Keratinocyte (primary cell): ENCODE data around the gene CRACR2B. TPM values are rescaled to one million over a fixed set of nuclear protein-coding genes. Genes with fewer than 3 reads are reported as not detected.

Experiments used
- DNase-seq: peaks from one replicate; pipeline ENCODE4 v3.0.0-alpha.2; 2011; ENCODE audit warnings: low read depth, missing footprints, low spot score
- FAIRE-seq: peaks from 2 replicates; lab custom pipeline; 2011; peaks lifted over from hg19 to GRCh38; lab: Jason Lieb, UNC
- H2AFZ ChIP-seq: 2 replicates; pipeline ENCODE4 v1.6.0; 2012; ENCODE audit warnings: low read length, control low read depth, inconsistent platforms; ENCODE audit not compliant: control insufficient read depth
- H3K27ac ChIP-seq: 2 replicates; pipeline ENCODE4 v1.5.1; 2011; ENCODE audit warnings: low read length; ENCODE audit not compliant: control insufficient read depth, insufficient read depth
- H3K27me3 ChIP-seq: 3 replicates; pipeline ENCODE4 v1.6.0; 2011; ENCODE audit warnings: low read length; ENCODE audit not compliant: control insufficient read depth, insufficient read depth; ENCODE audit errors: extremely low read depth
- H3K36me3 ChIP-seq, 2 experiments: 2 replicates in 1 of 2; 3 replicates in 1 of 2; pipeline ENCODE4 v1.5.1; 2011; ENCODE audit warnings: low read length in 2 of 2, mild to moderate bottlenecking in 1 of 2; ENCODE audit not compliant: control insufficient read depth in 2 of 2, insufficient read depth in 2 of 2; ENCODE audit errors: extremely low read depth in 1 of 2
- H3K4me1 ChIP-seq: 3 replicates; pipeline ENCODE4 v1.5.1; 2011; ENCODE audit warnings: low read length; ENCODE audit not compliant: control insufficient read depth, insufficient read depth; ENCODE audit errors: extremely low read depth
- H3K4me2 ChIP-seq: 3 replicates; pipeline ENCODE4 v1.6.0; 2011; ENCODE audit warnings: low read depth, low read length; ENCODE audit not compliant: control insufficient read depth, insufficient read depth; ENCODE audit errors: extremely low read depth
- H3K4me3 ChIP-seq, 3 experiments: fragments of 200-600 bp in 1 of 3; sonication (generic) in 1 of 3; 2 replicates in 2 of 3; 3 replicates in 1 of 3; pipeline ENCODE4 v1.5.1; 2011 to 2016; ENCODE audit warnings: low read length in 3 of 3, mild to moderate bottlenecking in 3 of 3, control low read depth in 2 of 3, inconsistent platforms in 1 of 3, low read depth in 1 of 3, mixed read lengths in 1 of 3, mixed run types in 1 of 3, moderate library complexity in 1 of 3; ENCODE audit not compliant: control insufficient read depth in 2 of 3, insufficient read depth in 2 of 3; ENCODE audit errors: extremely low read depth in 1 of 3
- H3K79me2 ChIP-seq: 2 replicates; pipeline ENCODE4 v1.6.0; 2012; ENCODE audit warnings: low read length; ENCODE audit not compliant: control insufficient read depth, insufficient read depth
- H3K9ac ChIP-seq: 3 replicates; pipeline ENCODE4 v1.6.0; 2011; ENCODE audit warnings: low read length; ENCODE audit not compliant: control insufficient read depth, insufficient read depth; ENCODE audit errors: extremely low read depth
- H3K9me1 ChIP-seq: 3 replicates; pipeline ENCODE4 v1.6.0; 2011; ENCODE audit warnings: low read length; ENCODE audit not compliant: control insufficient read depth, insufficient read depth; ENCODE audit errors: extremely low read depth
- H3K9me3 ChIP-seq: 2 replicates; pipeline ENCODE4 v1.5.1; 2012; ENCODE audit warnings: low read depth, low read length; ENCODE audit not compliant: control insufficient read depth
- H4K20me1 ChIP-seq: 3 replicates; pipeline ENCODE4 v1.6.0; 2011; ENCODE audit warnings: low read length; ENCODE audit not compliant: control insufficient read depth, insufficient read depth; ENCODE audit errors: extremely low read depth
- EZH2 ChIP-seq: IDR thresholded peaks from one replicate; pipeline ENCODE4 v1.6.1; 2012; ENCODE audit warnings: inconsistent platforms, mild to moderate bottlenecking, low read length, moderate library complexity
- dilution Hi-C: fragments of 300-500 bp; cut with MboI; formaldehyde crosslinking; loops from one replicate; pipeline ENCODE4 v1.7.0; 2020; ENCODE audit warnings: low sequenced_read_pairs; ENCODE audit not compliant: extremely low pct_ligation_motif_present
- polyA plus RNA-seq, 5 experiments: library from polyadenylated mRNA; depleted of rRNA in 3 of 5; stranded (reverse) in 3 of 5; stranded (forward) in 1 of 5; unstranded in 1 of 5; fragments of >200 nt; gene quantifications; 1 replicate in 1 of 5; 2 replicates in 3 of 5; 3 replicates in 1 of 5; pipeline versions ENCODE4 v1.2.1 to v1.2.3, GENCODE V29; 2011 to 2012; ENCODE audit warnings: missing spikeins in 2 of 5, low read depth in 1 of 5, low replicate concordance in 1 of 5
- TF ChIP-seq, protein P1 (sequence below), 3 experiments: IDR thresholded peaks in 1 of 3; conservative IDR thresholded peaks in 1 of 3; optimal IDR thresholded peaks in 1 of 3; 2 replicates in 2 of 3; 3 replicates in 1 of 3; pipeline versions ENCODE3 to v1.5.1; 2011; ENCODE audit warnings: low read length in 3 of 3, mild to moderate bottlenecking in 3 of 3, moderate library complexity in 2 of 3, control low read depth in 1 of 3, inconsistent platforms in 1 of 3; ENCODE audit not compliant: insufficient read depth in 2 of 3; ENCODE audit errors: extremely low read depth in 1 of 3

Gene CRACR2B
- polyA plus RNA-seq, 1 donor (not counting 4 experiments of a cell fraction or from before 2014, with no cell fraction given): 0.17 TPM

DNA sequence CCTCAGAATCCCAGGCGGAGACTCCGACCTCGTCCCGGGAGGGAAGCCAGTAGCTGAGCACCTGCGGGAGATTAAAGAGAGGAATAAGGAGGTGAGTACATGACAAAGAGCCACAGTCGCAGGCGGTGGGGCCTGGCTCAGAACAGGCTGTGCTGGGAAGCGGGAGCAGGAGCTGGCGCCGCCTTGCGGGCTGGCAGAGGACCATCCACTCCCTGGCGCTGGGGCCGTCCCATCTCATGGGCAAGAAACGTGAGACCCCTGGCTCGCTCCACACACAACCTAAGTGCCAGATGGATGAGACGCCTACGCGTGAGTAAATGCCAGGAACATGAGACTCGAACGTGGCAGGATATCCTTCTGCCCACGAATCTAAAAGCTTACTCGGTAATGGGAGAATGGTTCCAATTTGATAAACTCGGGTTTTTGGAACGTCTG is 44.1 kb upstream of the CRACR2B start:
- Histone ChIP-seq H3K9me3 (no peaks in the 10 kb centered on the region), H2AFZ (no peak overlapping the region), H3K27ac (no peak overlapping the region), H3K79me2 (peaks cover 10% of the 10 kb centered on the region), H3K4me3 (no peak overlapping the region), H3K4me1 (peaks cover 12% of the 10 kb centered on the region), H3K9ac (no peak overlapping the region), H3K36me3 (peaks cover 0 to 7% of the 10 kb centered on the region in 2 experiments), H3K27me3 (peaks cover under 1% of the 10 kb centered on the region), H3K4me2 (peak overlapping the region; percentile 56), H3K9me1 (no peaks in the 10 kb centered on the region), H4K20me1 (no peaks in the 10 kb centered on the region)
- TF ChIP-seq, protein P1, sequence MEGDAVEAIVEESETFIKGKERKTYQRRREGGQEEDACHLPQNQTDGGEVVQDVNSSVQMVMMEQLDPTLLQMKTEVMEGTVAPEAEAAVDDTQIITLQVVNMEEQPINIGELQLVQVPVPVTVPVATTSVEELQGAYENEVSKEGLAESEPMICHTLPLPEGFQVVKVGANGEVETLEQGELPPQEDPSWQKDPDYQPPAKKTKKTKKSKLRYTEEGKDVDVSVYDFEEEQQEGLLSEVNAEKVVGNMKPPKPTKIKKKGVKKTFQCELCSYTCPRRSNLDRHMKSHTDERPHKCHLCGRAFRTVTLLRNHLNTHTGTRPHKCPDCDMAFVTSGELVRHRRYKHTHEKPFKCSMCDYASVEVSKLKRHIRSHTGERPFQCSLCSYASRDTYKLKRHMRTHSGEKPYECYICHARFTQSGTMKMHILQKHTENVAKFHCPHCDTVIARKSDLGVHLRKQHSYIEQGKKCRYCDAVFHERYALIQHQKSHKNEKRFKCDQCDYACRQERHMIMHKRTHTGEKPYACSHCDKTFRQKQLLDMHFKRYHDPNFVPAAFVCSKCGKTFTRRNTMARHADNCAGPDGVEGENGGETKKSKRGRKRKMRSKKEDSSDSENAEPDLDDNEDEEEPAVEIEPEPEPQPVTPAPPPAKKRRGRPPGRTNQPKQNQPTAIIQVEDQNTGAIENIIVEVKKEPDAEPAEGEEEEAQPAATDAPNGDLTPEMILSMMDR (optimal IDR thresholded peaks at IDR 0.05 in 1 of 3, IDR thresholded peaks at IDR 0.05 in 1 of 3, conservative IDR thresholded peaks at IDR 0.05 in 1 of 3; ENCODE audit: extremely low read depth in 1 of 3, insufficient read depth in 2 of 3, low read length in 3 of 3): peak; percentile 94 to 97 (median 96)
- no peak for TF ChIP-seq EZH2
- FAIRE-seq: peak; percentile 90
- dilution Hi-C loops: no loop called here
- DNase-seq: peak; percentile 56

DNA sequence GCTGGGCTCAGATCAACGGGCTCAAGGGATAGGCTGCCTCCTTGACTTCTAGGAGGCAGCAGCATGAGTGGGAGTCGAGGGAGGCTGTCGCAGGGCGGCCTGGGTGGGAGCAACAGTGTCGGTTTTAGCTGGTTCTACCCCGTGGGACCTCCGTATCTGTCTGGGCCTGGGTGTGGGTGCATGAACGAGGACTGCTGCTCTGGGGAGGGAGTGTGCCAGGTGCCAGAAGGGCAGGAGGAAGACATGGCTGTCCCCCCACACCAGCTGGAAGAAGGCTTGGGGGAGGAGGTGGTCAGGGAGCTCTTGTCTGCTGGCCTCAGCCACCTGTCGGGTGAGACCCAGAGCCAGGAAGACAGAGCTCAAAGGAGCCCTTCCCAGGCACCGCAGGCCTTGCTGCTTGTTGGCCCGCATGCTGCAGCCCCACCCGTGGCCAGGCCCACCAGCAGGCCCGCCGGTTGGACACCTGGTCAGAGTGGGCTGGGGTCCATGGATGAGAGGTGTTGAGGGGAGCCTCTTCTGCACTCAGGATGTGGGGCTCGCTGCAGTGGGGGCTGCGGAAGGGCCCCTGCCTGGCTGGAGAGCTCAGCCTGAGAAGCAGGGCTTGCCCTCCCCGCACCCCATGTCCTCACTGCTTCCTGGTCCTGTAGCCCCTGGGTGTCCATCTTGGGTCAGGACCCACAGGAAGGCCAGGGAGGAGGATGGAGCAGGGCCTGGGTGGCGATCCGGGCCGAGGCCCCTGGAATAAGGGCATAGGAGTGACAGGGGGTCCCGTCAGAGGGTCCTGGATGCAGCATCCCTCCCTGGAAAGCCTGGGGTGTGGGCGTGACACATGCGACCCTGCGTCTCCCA is 41.3 kb upstream of the CRACR2B start:
- FAIRE-seq (no peak), DNase-seq (no peak)
- no peak overlapping the region for H3K4me3 ChIP-seq
- no peaks in the 10 kb centered on the region for H4K20me1 ChIP-seq
- H3K9me3 ChIP-seq: no peaks in the 10 kb centered on the region
- no peaks in the 10 kb centered on the region for H3K9me1 ChIP-seq
- dilution Hi-C loops: no loop called here
- H3K79me2 ChIP-seq: no peaks in the 10 kb centered on the region
- no peak overlapping the region for H3K4me2 ChIP-seq
- H3K27me3 ChIP-seq: peaks cover 8% of the 10 kb centered on the region
- no peak overlapping the region for H2AFZ ChIP-seq
- H3K36me3 ChIP-seq: no peaks in the 10 kb centered on the region
- TF ChIP-seq, protein P1 (optimal IDR thresholded peaks at IDR 0.05 in 1 of 3, IDR thresholded peaks at IDR 0.05 in 1 of 3, conservative IDR thresholded peaks at IDR 0.05 in 1 of 3; ENCODE audit: extremely low read depth in 1 of 3, insufficient read depth in 2 of 3, low read length in 3 of 3): no peak
- TF ChIP-seq EZH2: no peak
- peaks cover 9% of the 10 kb centered on the region for H3K4me1 ChIP-seq
- H3K27ac ChIP-seq: no peak overlapping the region
- H3K9ac ChIP-seq: no peak overlapping the region
